OCI-LY7 (cell line): ENCODE measurements around the gene ULK3. TPM values are rescaled to one million over a fixed set of nuclear protein-coding genes. Genes with fewer than 3 reads are reported as not detected.

ENCODE experiments used
- BruUV-seq: library from RNA; stranded (reverse); fragments of 400-500 nt; replicated peaks from 2 replicates; lab custom pipeline; 2021; lab: Mats Ljungman, UMichigan
- CTCF ChIA-PET: fragments of 300-600 bp; sonication (Branson Sonifier 250); formaldehyde crosslinking; loops from one replicate; lab custom pipeline; 2022; ENCODE audit warnings: antibody characterized with exemption; ENCODE audit not compliant: unreplicated experiment; lab: Charles Lee
- POLR2A ChIA-PET: fragments of 300-600 bp; sonication (Branson Sonifier 250); formaldehyde crosslinking; loops from one replicate; lab custom pipeline; 2022; ENCODE audit warnings: antibody characterized with exemption; lab: Charles Lee
- DNase-seq: peaks from one replicate; pipeline ENCODE4 v3.0.0-alpha.2; 2015; ENCODE audit warnings: low spot score
- H2AFZ ChIP-seq: fragments of 200-600 bp; sonication (generic), shearing (Covaris generic); 2 replicates; pipeline ENCODE4 v1.6.1; 2014; ENCODE audit warnings: mild to moderate bottlenecking, antibody characterized with exemption, low read length, moderate library complexity
- H3K27ac ChIP-seq: fragments of 200-600 bp; sonication (generic); 2 replicates; pipeline ENCODE4 v1.5.1; 2014; ENCODE audit warnings: mixed run types, low read depth, mild to moderate bottlenecking, moderate library complexity, low read length, inconsistent platforms; ENCODE audit not compliant: poor library complexity, severe bottlenecking
- H3K36me3 ChIP-seq: fragments of 200-600 bp; sonication (generic); 2 replicates; pipeline ENCODE4 v1.6.1; 2014; ENCODE audit warnings: mild to moderate bottlenecking, antibody characterized with exemption, low read length, moderate library complexity, mixed read lengths; ENCODE audit not compliant: insufficient read depth
- H3K4me1 ChIP-seq: fragments of 200-600 bp; sonication (generic); 2 replicates; pipeline ENCODE4 v1.5.1; 2014; ENCODE audit warnings: mild to moderate bottlenecking, low read length; ENCODE audit not compliant: insufficient read depth, poor library complexity, severe bottlenecking
- H3K4me2 ChIP-seq: fragments of 200-600 bp; sonication (generic); 2 replicates; pipeline ENCODE4 v1.6.1; 2014; ENCODE audit warnings: mild to moderate bottlenecking, low read length
- H3K4me3 ChIP-seq: fragments of 200-600 bp; sonication (generic); 2 replicates; pipeline ENCODE4 v1.5.1; 2014; ENCODE audit warnings: mild to moderate bottlenecking, low read depth, low read length; ENCODE audit not compliant: poor library complexity, severe bottlenecking
- H3K79me2 ChIP-seq: fragments of 200-600 bp; sonication (generic); 2 replicates; pipeline ENCODE4 v1.6.1; 2016; ENCODE audit warnings: low read depth, mild to moderate bottlenecking, low read length, moderate library complexity, mixed read lengths; ENCODE audit not compliant: insufficient read depth
- H3K9me2 ChIP-seq: fragments of 200-600 bp; sonication (generic); 2 replicates; pipeline ENCODE4 v1.6.1; 2016; ENCODE audit warnings: mild to moderate bottlenecking, low read length, mixed read lengths; ENCODE audit not compliant: insufficient read depth
- H3K9me3 ChIP-seq: fragments of 200-600 bp; sonication (generic); 2 replicates; pipeline ENCODE4 v1.6.1; 2014; ENCODE audit warnings: mild to moderate bottlenecking, mixed run types, low read length, mixed read lengths
- H4K20me1 ChIP-seq: fragments of 200-600 bp; sonication (generic); 2 replicates; pipeline ENCODE4 v1.6.1; 2014; ENCODE audit warnings: mild to moderate bottlenecking, antibody characterized with exemption, low read length, moderate library complexity, mixed read lengths; ENCODE audit not compliant: insufficient read depth
- CTCF ChIP-seq: fragments of 200-600 bp; sonication (generic); conservative IDR thresholded peaks from 2 replicates; pipeline ENCODE4 v1.5.1; 2014; ENCODE audit warnings: mild to moderate bottlenecking, antibody characterized with exemption, low read length, moderate library complexity, mixed read lengths
- EZH2phosphoT487 ChIP-seq: fragments of 200-600 bp; sonication (generic); IDR thresholded peaks from 2 replicates; pipeline ENCODE4 v1.6.1; 2018; ENCODE audit warnings: low read depth, borderline replicate concordance, mild to moderate bottlenecking, mixed run types, antibody characterized with exemption, low read length, moderate library complexity, mixed read lengths
- intact Hi-C: fragments of 100-400 bp; cut with micrococcal nuclease; formaldehyde crosslinking; loops from one replicate; pipeline ENCODE4 v1.10.0; 2022; ENCODE audit not compliant: unreplicated experiment
- total RNA-seq, 2 experiments: library from RNA; depleted of rRNA in 1 of 2; stranded (reverse); fragments of >200 nt in 1 of 2; shearing (Covaris generic) in 1 of 2; gene quantifications; 2 replicates each; pipeline ENCODE4 v1.2.3, GENCODE V29; 2014 to 2022

ULK3 gene
- total RNA-seq, 2 experiments from 2014 or later = 31.7 to 46.4 TPM

GRCh38 chr15:74833376-74834107, 9.4 kb downstream of the ULK3 start:
- Histone ChIP-seq H3K79me2 (no peaks in the 10 kb centered on the region), H4K20me1 (no peaks in the 10 kb centered on the region), H3K4me2 (no peak overlapping the region), H3K27ac (no peak overlapping the region), H3K4me3 (no peak overlapping the region), H3K36me3 (peaks cover 2% of the 10 kb centered on the region; the same call in 1 of the 2 replicates), H3K9me3 (no peaks in the 10 kb centered on the region), H3K9me2 (no peaks in the 10 kb centered on the region), H2AFZ (no peak overlapping the region), H3K4me1 (peaks cover 23% of the 10 kb centered on the region)
- intact Hi-C loops = no loop called here
- TF ChIP-seq CTCF = no peak
- no peak for TF ChIP-seq EZH2phosphoT487
- BruUV-seq = no TSS peak
- ChIA-PET POLR2A (no interaction called here), CTCF (no interaction called here)
- no peak for DNase-seq

GRCh38 chr15:74832826-74833225, 10.1 kb downstream of the ULK3 start:
- no peak overlapping the region for H3K27ac ChIP-seq
- intact Hi-C loops = no loop called here
- no peaks in the 10 kb centered on the region for H3K9me2 ChIP-seq
- no peaks in the 10 kb centered on the region for H3K9me3 ChIP-seq
- no peak overlapping the region for H3K4me3 ChIP-seq
- ChIA-PET CTCF (no interaction called here), POLR2A (interaction anchor here (1.0 kb wide), 1 partner anchor 11 kb away, joined by 3 read pairs; no protein-coding TSS in a partner anchor)
- H2AFZ ChIP-seq = no peak overlapping the region
- no TSS peak for BruUV-seq
- H3K4me1 ChIP-seq = peaks cover 23% of the 10 kb centered on the region
- no peaks in the 10 kb centered on the region for H4K20me1 ChIP-seq
- TF ChIP-seq CTCF (no peak), EZH2phosphoT487 (no peak)
- H3K36me3 ChIP-seq = peaks cover 2% of the 10 kb centered on the region; the same call in 1 of the 2 replicates
- H3K79me2 ChIP-seq = no peaks in the 10 kb centered on the region
- H3K4me2 ChIP-seq = no peak overlapping the region
- no peak for DNase-seq

- Histone ChIP-seq H4K20me1 (no peaks in the 10 kb centered on the region), H3K4me1 (peaks cover 23% of the 10 kb centered on the region), H3K27ac (no peak overlapping the region), H3K4me2 (no peak overlapping the region), H3K9me2 (no peaks in the 10 kb centered on the region), H3K79me2 (no peaks in the 10 kb centered on the region), H2AFZ (no peak overlapping the region), H3K4me3 (no peak overlapping the region), H3K36me3 (peaks cover 2% of the 10 kb centered on the region; the same call in 1 of the 2 replicates), H3K9me3 (no peaks in the 10 kb centered on the region)
- TF ChIP-seq EZH2phosphoT487 (no peak), CTCF (no peak)
- DNase-seq = no peak
- POLR2A ChIA-PET = interaction anchor here (1.0 to 2.9 kb wide), 2 partner anchors 10 to 11 kb away, joined by 3 to 12 read pairs; no protein-coding TSS in a partner anchor
- no TSS peak for BruUV-seq
- intact Hi-C loops = no loop called here
- CTCF ChIA-PET = no interaction called here
These were observed 11.0 kb downstream of the ULK3 start for GRCh38 chr15:74831813-74832495.
